GM15510 (cell line): ENCODE results near the gene SLC25A12.

Experiments
- POLR2A ChIP-seq: IDR thresholded peaks from 3 replicates; pipeline ENCODE4 v1.6.1; 2011; ENCODE audit warnings: borderline replicate concordance; ENCODE audit not compliant: insufficient read length; ENCODE audit errors: extremely low read depth

SLC25A12 gene

GRCh38 chr2:171893196-171893823, 734 bp downstream of the SLC25A12 start:
- no peak for TF ChIP-seq POLR2A

GRCh38 chr2:171889808-171890207, 4.2 kb downstream of the SLC25A12 start:
- no peak for TF ChIP-seq POLR2A

- TF ChIP-seq POLR2A: no peak
Measured at GRCh38 chr2:171889333-171889732, 4.7 kb downstream of the SLC25A12 start.

GRCh38 chr2:171883275-171883893, 10.7 kb downstream of the SLC25A12 start:
- TF ChIP-seq POLR2A: no peak

- TF ChIP-seq POLR2A: no peak
Measured at GRCh38 chr2:171882089-171882769, 11.8 kb downstream of the SLC25A12 start.

- TF ChIP-seq POLR2A: no peak
Measured at GRCh38 chr2:171880774-171881173, 13.3 kb downstream of the SLC25A12 start.

GRCh38 chr2:171879865-171880264, 14.2 kb downstream of the SLC25A12 start:
- no peak for TF ChIP-seq POLR2A

- TF ChIP-seq POLR2A: no peak
Measured at GRCh38 chr2:171878481-171878993, 15.5 kb downstream of the SLC25A12 start.

GRCh38 chr2:171874963-171875362, 19.1 kb downstream of the SLC25A12 start:
- TF ChIP-seq POLR2A: no peak

- no peak for TF ChIP-seq POLR2A
Measured at GRCh38 chr2:171874517-171874916, 19.5 kb downstream of the SLC25A12 start.

GRCh38 chr2:171864357-171864985, 29.6 kb downstream of the SLC25A12 start:
- no peak for TF ChIP-seq POLR2A

- no peak for TF ChIP-seq POLR2A
Measured at GRCh38 chr2:171862501-171862900, 31.5 kb downstream of the SLC25A12 start.

- TF ChIP-seq POLR2A: no peak
Measured at GRCh38 chr2:171858397-171858958, 35.6 kb downstream of the SLC25A12 start.

GRCh38 chr2:171855401-171855800, 38.6 kb downstream of the SLC25A12 start:
- no peak for TF ChIP-seq POLR2A

- TF ChIP-seq POLR2A: no peak
Measured at GRCh38 chr2:171852366-171852888, 41.6 kb downstream of the SLC25A12 start.
